Measurements from ENCODE around the gene FKBP3.
"Not testable (repeated sequence)": the region's sequence is repeated elsewhere in the genome, so short reads cannot be mapped to it uniquely, and the experiment has no call there.

The FKBP3 gene

DNA sequence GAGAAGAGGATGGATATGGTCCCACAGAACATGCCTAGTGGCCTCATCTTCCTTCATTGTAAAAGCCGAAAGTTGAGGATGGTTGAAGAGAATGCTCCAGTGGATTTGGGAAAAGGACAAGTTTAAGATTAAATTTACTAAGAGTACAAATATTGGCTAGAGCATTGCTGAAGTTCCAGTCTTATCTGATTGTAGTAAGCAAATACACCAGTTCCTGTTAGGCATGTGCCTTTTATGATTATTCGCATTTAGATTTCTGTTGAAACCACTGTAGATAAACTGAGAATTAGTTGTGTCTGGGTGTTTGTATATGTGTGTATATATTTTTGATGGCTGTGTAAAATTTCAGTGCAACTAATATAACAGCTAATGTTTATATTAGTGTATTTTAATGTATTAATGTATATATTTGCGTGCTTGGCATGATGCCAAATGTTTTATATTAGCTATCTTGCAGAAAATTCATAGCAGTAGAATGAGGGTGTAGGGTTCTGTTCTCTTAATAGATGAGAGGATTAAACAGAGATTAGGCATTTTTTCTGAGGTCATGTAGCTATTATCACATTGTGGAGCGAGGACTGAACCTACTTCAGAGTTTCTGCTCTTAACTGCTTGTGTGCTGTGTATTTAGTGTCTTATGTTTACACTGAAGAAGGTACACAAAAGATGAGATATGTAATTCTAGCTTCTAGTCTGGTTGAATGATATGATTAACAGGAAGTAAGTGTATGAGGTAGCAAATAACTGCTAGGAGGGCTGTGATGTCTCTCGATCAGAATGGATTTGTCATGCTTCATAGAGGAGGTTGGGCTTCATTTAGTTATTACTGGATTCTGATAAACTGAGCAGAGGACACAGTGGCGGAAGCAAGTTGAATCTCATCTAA lies 21.1 kb downstream of the FKBP3 start:
- no peak for DNase-seq (ENCODE audit: low spot score)

- DNase-seq (ENCODE audit: low spot score): no peak
These were observed 29.7 kb downstream of the FKBP3 start for GRCh38 chr14:45104561-45104960.

GRCh38 chr14:45103806-45104205 lies 30.5 kb downstream of the FKBP3 start:
- DNase-seq (ENCODE audit: low spot score): no peak

- no peak for DNase-seq (ENCODE audit: low spot score)
These were observed 38.1 kb downstream of the FKBP3 start for GRCh38 chr14:45096218-45096617.

DNA sequence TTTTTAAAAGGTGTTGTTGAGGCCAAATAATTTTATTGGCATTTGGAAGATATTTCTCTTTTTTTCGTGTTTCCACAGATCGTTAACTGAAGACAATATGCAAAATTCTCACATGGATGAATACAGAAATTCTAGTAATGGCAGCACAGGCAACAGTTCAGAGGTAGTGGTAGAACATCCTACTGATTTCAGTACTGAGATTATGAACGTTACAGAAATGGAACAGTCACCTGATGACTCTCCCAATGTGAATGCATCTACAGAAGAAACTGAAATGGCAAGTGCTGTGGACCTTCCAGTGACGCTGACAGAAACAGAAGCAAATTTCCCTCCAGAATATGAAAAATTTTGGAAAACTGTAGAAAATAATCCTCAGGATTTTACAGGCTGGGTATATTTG lies 39.1 kb downstream of the FKBP3 start:
- no peak for DNase-seq (ENCODE audit: low spot score)

- no peak for DNase-seq (ENCODE audit: low spot score)
These were observed 40.0 kb downstream of the FKBP3 start for GRCh38 chr14:45094275-45094674.

DNA sequence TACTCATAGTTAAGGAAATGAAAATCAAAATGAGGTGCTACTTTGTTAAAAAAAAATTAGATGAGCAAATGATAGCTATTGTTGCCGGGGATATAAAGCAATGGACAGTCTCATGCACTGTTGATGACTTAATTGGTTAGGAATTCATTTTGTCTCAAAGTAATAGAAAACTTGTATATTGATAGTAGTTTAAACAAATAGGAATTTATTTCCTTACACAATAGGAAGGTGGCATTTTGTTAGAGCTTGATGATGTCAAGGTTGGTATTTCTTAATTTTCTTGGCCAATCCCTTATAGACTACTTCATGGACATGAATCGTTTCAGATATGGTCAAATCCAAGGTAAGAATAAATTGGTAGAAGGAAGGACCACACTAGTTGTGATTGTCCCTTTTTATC lies 42.6 kb downstream of the FKBP3 start:
- DNase-seq (ENCODE audit: low spot score): no peak

- DNase-seq (ENCODE audit: low spot score): peak; percentile 12
These were observed 44.5 kb downstream of the FKBP3 start for GRCh38 chr14:45089813-45090212.

GRCh38 chr14:45084946-45085346 lies 49.3 kb downstream of the FKBP3 start:
- no peak for DNase-seq (ENCODE audit: low spot score)

- DNase-seq (ENCODE audit: low spot score): peak; percentile 98
These were observed 50.1 kb downstream of the FKBP3 start, which contains the start of gene PRPF39 for GRCh38 chr14:45083976-45084722. TSS of gene PRPF39 (plus strand) at chr14:45084116. CDS start at chr14:45095240, 11,124 bp downstream.

DNA sequence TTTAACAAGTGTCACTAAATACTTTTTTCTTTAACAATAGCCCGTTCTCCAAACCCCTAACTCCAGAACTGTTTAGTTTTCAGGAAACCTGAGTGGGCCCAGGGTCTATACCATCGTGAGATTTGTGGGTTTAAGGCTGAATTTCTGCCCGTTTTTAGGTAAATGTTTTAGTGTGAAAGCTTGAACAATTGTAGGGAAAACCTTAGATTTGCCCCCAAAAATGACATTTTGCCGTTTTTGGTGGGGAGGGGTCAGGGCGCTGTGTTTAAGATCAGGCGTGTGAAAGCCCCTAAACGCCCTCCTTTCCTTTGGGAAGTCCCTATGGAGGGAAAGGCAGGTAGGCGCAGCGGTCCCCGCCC lies 50.7 kb downstream of the FKBP3 start:
- no peak for DNase-seq (ENCODE audit: low spot score)

DNA sequence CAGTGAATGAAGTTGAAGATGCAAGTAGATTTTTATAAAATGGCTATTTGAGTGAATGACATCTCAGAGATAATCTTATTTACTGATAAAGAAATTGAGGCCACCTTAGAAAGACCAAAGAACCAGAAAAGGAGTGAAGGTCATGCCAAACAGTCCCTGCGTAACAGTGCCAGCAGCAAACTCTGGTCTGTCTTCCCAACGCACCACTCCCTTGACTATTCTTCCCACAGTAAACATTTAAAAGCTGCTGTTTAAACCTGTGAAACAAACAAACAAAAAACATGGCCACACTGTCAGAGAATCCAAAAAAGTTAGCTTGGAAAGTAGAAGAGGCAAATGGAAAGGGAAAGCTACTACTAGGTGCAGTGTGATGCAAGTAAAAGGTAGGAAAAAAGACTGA lies 51.9 kb downstream of the FKBP3 start:
- DNase-seq (ENCODE audit: low spot score): no peak

GRCh38 chr14:45081096-45081495 lies 53.2 kb downstream of the FKBP3 start:
- not testable (repeated sequence) for DNase-seq (ENCODE audit: low spot score)

DNA sequence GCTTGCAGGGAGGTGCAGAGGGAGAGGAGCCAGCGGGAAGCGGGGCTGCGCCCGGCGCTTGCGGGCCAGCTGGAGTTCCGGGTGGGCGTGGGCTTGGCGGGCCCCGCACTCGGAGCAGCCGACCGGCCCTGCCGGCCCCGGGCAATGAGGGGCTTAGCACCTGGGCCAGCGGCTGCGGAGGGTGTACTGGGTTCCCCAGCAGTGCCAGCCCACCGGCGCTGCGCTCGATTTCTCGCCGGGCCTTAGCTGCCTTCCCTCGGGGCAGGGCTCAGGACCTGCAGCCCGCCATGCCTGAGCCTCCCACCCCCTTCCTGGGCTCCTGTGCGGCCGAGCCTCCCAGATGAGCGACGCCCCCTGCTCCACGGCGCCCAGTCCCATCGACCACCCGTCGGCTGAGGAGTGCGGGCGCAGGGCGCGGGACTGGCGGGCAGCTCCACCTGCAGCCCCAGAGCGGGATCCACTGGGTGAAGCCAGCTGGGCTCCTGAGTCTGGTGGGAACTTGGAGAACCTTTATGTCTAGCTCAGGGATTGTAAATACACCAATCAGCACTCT lies 53.8 kb downstream of the FKBP3 start:
- not testable (repeated sequence) for DNase-seq (ENCODE audit: low spot score)

DNA sequence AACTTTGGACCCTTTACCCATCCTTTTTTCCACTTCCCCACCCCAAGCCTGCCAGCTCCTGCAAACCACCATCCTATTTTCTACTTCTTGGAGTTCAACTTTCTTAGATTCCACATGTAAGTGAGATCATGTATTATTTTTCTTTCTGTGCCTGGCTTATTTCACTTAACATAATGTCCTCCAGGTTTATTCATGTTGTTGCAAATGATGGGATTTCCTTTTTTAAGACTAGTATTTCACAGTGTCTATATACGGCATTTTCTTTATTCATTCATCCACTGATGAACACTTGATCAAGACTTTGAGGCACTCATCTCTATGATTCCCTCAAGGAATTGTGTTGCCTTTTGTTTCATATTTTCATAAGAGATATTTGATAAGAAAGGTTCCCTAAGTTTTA lies 56.0 kb downstream of the FKBP3 start:
- no peak for DNase-seq (ENCODE audit: low spot score)

DNA sequence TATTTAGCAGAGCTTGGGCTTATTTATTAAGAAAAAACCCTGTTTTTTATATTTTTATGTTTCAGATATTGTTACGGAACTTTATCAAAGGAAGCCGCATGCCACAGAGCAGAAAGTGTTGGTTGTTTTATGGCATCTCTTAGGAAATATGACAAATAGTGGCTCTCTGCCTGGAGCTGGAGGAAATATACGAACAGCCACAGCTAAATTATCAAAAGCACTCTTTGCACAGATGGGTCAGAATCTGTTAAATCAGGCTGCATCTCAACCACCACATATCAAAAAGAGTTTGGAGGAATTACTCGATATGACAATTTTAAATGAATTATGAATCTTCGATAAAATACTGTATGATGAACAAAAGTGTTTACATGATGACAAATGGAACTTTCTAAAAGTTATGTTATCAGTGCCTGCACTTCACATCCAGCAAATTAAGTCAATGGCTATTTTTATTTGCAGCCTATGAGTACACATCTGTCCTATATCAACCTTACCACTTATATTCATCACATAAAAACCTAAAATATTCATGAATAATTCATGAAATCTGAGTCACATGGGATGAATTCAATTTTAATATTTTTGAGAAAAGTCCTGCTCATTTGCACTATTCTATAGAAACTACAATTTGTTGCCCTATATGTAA lies 60.9 kb downstream of the FKBP3 start:
- no peak for DNase-seq (ENCODE audit: low spot score)

DNA sequence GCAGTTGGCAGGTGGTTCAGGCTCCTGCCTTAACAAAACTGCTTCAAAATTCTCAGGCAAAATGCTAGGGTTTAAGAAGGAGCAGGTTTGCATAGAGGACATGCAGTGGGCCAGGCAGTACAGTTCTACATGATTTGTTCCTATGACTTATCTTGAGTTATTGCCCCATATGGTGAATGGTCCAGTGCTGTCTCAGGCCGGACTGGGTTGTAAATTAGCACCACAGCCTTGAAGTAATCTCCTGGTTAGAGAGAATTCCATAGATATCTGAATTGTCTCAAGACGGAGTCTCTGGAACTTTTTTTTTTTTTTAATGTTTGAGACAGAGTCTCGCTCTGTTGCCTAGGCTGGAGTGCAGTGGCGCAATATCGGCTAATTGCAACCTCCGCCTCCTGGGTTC lies 62.2 kb downstream of the FKBP3 start:
- no peak for DNase-seq (ENCODE audit: low spot score)

DNA sequence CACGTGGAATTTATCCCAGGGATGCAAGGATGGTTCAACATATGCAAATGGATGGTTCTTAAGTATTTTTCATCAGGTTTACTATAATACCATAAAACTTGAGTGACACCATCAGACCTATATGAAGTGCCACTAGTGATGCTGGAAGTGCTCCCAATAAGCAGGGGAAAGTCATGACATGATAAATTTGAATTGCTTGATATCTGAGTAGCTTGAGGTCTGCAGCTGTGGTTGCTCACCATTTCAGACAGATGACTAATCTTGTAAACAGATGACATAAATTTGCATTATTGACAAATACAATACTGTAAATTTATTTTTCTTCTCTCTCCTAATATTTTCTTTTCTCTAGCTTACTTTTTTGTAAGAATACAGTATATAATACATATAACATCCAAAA lies 64.1 kb downstream of the FKBP3 start:
- no peak for DNase-seq (ENCODE audit: low spot score)

GRCh38 chr14:45068396-45068795 lies 65.9 kb downstream of the FKBP3 start:
- DNase-seq (ENCODE audit: low spot score): no peak

GRCh38 chr14:45066667-45067066 lies 67.6 kb downstream of the FKBP3 start:
- no peak for DNase-seq (ENCODE audit: low spot score)

GRCh38 chr14:45065956-45066355 lies 68.3 kb downstream of the FKBP3 start:
- no peak for DNase-seq (ENCODE audit: low spot score)

Measured in germinal center (tissue), 1 donor.